ENCODE results near the gene CERCAM.

- TF ChIP-seq CTCF (IDR thresholded peaks at IDR 0.05), result no peak
- no peak for TF ChIP-seq POLR2AphosphoS5 (IDR thresholded peaks at IDR 0.05)
Observed at GRCh38 chr9:128390150-128390812, 30.4 kb upstream of the CERCAM start.
